Measurements from ENCODE around the gene NADSYN1. TPM values are rescaled to one million over a fixed set of nuclear protein-coding genes. Genes with fewer than 3 reads are reported as not detected.

The NADSYN1 gene
- total and polyA plus RNA-seq, 2 of the 13 experiments (the other 11 are each of a cell fraction or from before 2014, with no cell fraction given): 35.7 to 51.5 TPM

DNA sequence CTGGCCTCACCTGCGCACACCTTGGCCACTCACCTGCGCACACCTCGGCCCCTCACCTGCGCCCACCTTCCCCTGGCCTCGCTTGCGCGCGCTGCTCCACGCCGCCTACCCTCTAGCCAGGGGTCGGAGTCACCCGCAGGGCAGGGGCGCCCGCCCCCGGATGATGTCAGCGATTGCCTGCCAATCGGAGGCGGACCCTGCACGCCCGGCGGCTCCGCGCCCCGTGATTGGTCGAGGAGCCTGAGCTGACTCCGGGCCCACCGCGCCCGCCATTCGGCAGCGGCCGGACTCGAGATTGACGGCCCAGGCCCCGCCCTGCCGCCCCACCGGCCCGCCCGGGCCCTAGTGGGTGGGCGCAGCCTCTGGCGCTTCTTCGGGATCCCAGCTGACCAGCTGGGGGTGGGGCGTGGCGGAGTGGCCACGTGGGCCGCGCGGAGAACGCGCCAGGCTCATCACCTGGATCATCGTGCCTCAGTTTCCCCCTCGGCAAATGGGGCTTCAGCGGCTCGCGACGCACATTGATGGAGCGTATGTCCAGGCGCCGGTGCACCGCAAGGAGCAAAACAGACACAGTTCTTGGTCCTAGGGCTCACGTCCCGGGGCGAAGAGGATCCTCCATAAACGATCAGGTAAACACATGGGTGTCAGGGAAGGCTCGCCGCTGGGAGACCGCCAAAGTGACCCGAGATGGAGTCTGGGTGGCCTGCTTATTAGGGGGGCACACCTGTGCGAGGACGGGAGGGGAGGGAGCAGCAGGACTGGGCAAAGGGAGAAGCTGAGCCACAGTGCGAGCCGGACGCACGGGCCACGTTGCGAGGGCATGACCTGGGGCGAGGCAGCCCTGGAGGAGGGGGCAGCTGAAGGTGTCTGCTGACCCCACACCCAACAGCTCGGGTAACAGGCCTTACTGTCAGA is 4.5 kb upstream of the NADSYN1 start, which contains the start of gene DHCR7 (continued):
- TF ChIP-seq, protein P1, sequence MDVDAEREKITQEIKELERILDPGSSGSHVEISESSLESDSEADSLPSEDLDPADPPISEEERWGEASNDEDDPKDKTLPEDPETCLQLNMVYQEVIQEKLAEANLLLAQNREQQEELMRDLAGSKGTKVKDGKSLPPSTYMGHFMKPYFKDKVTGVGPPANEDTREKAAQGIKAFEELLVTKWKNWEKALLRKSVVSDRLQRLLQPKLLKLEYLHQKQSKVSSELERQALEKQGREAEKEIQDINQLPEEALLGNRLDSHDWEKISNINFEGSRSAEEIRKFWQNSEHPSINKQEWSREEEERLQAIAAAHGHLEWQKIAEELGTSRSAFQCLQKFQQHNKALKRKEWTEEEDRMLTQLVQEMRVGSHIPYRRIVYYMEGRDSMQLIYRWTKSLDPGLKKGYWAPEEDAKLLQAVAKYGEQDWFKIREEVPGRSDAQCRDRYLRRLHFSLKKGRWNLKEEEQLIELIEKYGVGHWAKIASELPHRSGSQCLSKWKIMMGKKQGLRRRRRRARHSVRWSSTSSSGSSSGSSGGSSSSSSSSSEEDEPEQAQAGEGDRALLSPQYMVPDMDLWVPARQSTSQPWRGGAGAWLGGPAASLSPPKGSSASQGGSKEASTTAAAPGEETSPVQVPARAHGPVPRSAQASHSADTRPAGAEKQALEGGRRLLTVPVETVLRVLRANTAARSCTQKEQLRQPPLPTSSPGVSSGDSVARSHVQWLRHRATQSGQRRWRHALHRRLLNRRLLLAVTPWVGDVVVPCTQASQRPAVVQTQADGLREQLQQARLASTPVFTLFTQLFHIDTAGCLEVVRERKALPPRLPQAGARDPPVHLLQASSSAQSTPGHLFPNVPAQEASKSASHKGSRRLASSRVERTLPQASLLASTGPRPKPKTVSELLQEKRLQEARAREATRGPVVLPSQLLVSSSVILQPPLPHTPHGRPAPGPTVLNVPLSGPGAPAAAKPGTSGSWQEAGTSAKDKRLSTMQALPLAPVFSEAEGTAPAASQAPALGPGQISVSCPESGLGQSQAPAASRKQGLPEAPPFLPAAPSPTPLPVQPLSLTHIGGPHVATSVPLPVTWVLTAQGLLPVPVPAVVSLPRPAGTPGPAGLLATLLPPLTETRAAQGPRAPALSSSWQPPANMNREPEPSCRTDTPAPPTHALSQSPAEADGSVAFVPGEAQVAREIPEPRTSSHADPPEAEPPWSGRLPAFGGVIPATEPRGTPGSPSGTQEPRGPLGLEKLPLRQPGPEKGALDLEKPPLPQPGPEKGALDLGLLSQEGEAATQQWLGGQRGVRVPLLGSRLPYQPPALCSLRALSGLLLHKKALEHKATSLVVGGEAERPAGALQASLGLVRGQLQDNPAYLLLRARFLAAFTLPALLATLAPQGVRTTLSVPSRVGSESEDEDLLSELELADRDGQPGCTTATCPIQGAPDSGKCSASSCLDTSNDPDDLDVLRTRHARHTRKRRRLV (CRISPR knock-in tag; IDR thresholded peaks at IDR 0.05): no peak
- TF ChIP-seq CENPX (CRISPR knock-in tag; IDR thresholded peaks at IDR 0.05) (no peak), ZNF652 (CRISPR knock-in tag; IDR thresholded peaks at IDR 0.05; ENCODE audit: borderline replicate concordance, low read depth) (no peak), ELF1 (CRISPR knock-in tag; IDR thresholded peaks at IDR 0.05) (no peak), JDP2 (CRISPR knock-in tag; IDR thresholded peaks at IDR 0.05; ENCODE audit: borderline replicate concordance) (no peak), ONECUT2 (CRISPR knock-in tag; IDR thresholded peaks at IDR 0.05) (no peak), SRSF9 (IDR thresholded peaks at IDR 0.05; ENCODE audit: borderline replicate concordance, insufficient read depth, low read depth, low read length, poor library complexity, severe bottlenecking) (no peak), ZNF839 (CRISPR knock-in tag; IDR thresholded peaks at IDR 0.05; ENCODE audit: borderline replicate concordance) (peak; percentile 52; the same call in 1 of the 2 replicates), ZNF432 (CRISPR knock-in tag; IDR thresholded peaks at IDR 0.05; ENCODE audit: borderline replicate concordance) (no peak), MAFG (CRISPR knock-in tag; IDR thresholded peaks at IDR 0.05) (no peak), ZNF7 (CRISPR knock-in tag; IDR thresholded peaks at IDR 0.05) (no peak), ZNF841 (CRISPR knock-in tag; IDR thresholded peaks at IDR 0.05; ENCODE audit: borderline replicate concordance) (no peak), ZNF329 (CRISPR knock-in tag; IDR thresholded peaks at IDR 0.05; ENCODE audit: low read depth) (peak; percentile 58; the same call in 1 of the 2 replicates)
- TF ChIP-seq, protein P2, sequence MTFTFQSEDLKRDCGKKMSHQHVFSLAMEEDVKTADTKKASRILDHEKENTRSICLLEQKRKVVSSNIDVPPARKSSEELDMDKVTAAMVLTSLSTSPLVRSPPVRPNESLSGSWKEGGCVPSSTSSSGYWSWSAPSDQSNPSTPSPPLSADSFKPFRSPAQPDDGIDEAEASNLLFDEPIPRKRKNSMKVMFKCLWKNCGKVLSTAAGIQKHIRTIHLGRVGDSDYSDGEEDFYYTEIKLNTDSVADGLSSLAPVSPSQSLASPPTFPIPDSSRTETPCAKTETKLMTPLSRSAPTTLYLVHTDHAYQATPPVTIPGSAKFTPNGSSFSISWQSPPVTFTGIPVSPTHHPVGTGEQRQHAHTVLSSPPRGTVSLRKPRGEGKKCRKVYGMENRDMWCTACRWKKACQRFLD (CRISPR knock-in tag; IDR thresholded peaks at IDR 0.05; ENCODE audit: borderline replicate concordance): peak; percentile 81; the same call in 1 of the 2 replicates
- TF ChIP-seq, protein P3, sequence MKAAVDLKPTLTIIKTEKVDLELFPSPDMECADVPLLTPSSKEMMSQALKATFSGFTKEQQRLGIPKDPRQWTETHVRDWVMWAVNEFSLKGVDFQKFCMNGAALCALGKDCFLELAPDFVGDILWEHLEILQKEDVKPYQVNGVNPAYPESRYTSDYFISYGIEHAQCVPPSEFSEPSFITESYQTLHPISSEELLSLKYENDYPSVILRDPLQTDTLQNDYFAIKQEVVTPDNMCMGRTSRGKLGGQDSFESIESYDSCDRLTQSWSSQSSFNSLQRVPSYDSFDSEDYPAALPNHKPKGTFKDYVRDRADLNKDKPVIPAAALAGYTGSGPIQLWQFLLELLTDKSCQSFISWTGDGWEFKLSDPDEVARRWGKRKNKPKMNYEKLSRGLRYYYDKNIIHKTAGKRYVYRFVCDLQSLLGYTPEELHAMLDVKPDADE (CRISPR knock-in tag; IDR thresholded peaks at IDR 0.05): no peak
- TF ChIP-seq, protein P4, sequence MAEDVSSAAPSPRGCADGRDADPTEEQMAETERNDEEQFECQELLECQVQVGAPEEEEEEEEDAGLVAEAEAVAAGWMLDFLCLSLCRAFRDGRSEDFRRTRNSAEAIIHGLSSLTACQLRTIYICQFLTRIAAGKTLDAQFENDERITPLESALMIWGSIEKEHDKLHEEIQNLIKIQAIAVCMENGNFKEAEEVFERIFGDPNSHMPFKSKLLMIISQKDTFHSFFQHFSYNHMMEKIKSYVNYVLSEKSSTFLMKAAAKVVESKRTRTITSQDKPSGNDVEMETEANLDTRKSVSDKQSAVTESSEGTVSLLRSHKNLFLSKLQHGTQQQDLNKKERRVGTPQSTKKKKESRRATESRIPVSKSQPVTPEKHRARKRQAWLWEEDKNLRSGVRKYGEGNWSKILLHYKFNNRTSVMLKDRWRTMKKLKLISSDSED (CRISPR knock-in tag; IDR thresholded peaks at IDR 0.05): no peak; the same call in 1 of the 2 replicates
